Measurements from ENCODE around the gene CCN6.

The CCN6 gene

DNA sequence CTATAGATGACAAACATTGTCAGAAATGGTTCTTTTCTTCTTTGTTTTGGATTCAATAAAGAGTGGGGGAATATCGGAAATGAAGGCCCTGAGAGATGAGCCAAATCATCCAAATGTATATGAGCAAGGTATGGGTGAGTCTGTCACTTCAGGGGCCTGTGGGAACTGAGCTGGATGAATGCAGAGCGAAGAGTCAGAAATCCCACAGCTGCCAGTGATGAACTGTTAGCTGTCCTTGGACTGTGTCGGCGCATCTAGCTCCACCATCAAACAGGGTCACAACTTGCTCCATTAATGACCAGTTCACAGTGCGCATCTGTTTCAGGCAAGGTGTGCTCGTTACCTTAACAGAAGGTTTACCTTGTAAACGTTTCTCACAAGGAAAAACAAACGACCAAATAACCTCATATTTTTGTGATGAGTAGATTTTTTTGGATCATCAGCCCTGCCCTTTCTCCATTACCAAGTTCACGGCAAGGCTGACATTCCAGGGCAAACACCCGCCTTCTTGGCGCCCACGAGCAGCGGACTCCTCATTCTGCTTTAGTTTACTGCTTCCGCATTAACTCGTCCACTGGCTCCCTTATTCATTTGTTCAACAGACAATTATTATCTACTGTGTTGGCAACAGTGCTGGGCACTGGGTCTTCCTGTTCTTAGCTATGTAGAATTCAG lies 15.0 kb upstream of the CCN6 start:
- TF ChIP-seq TCF12 (IDR thresholded peaks at IDR 0.05; ENCODE audit: low read depth) (no peak), CREB1 (IDR thresholded peaks at IDR 0.05; ENCODE audit: low read depth) (no peak), TAF1 (IDR thresholded peaks at IDR 0.05; ENCODE audit: low read depth) (no peak)
- TF ChIP-seq, protein P1, sequence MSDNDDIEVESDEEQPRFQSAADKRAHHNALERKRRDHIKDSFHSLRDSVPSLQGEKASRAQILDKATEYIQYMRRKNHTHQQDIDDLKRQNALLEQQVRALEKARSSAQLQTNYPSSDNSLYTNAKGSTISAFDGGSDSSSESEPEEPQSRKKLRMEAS (IDR thresholded peaks at IDR 0.05): no peak

DNA sequence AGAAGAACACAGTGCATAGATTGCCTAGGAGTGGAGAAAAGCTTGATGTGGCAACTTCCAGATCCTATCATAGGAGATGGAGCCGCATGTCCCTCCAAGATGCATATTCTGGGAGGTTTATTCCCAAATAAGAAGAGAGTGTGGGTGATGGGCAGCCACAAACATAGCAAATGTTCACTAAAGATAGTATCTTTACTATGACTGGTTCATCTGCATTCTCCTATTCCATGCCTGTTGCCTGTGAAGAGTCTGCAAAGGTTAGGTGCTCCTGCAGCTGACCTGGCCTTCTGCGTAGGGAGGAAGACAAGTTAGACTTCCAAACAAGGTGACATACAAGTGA lies 14.5 kb upstream of the CCN6 start:
- TF ChIP-seq NFIC (IDR thresholded peaks at IDR 0.05) (no peak), TEAD4 (IDR thresholded peaks at IDR 0.05) (no peak), CREB1 (IDR thresholded peaks at IDR 0.05; ENCODE audit: low read depth) (no peak), RAD21 (IDR thresholded peaks at IDR 0.05; ENCODE audit: low read depth) (no peak), TAF1 (IDR thresholded peaks at IDR 0.05; ENCODE audit: low read depth) (no peak), TCF12 (IDR thresholded peaks at IDR 0.05; ENCODE audit: low read depth) (no peak), CEBPB (IDR thresholded peaks at IDR 0.05) (no peak), ZBTB7A (IDR thresholded peaks at IDR 0.05; ENCODE audit: low read depth) (no peak), FOXM1 (IDR thresholded peaks at IDR 0.05; ENCODE audit: borderline replicate concordance, low read depth) (no peak), EP300 (IDR thresholded peaks at IDR 0.05; ENCODE audit: borderline replicate concordance) (no peak), EGR1 (IDR thresholded peaks at IDR 0.05) (no peak), YY1 (IDR thresholded peaks at IDR 0.05; ENCODE audit: low read depth) (no peak)
- TF ChIP-seq, protein P2, sequence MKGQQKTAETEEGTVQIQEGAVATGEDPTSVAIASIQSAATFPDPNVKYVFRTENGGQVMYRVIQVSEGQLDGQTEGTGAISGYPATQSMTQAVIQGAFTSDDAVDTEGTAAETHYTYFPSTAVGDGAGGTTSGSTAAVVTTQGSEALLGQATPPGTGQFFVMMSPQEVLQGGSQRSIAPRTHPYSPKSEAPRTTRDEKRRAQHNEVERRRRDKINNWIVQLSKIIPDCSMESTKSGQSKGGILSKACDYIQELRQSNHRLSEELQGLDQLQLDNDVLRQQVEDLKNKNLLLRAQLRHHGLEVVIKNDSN (IDR thresholded peaks at IDR 0.05): no peak
- TF ChIP-seq, protein P1 (IDR thresholded peaks at IDR 0.05): no peak
- TF ChIP-seq, protein P3, sequence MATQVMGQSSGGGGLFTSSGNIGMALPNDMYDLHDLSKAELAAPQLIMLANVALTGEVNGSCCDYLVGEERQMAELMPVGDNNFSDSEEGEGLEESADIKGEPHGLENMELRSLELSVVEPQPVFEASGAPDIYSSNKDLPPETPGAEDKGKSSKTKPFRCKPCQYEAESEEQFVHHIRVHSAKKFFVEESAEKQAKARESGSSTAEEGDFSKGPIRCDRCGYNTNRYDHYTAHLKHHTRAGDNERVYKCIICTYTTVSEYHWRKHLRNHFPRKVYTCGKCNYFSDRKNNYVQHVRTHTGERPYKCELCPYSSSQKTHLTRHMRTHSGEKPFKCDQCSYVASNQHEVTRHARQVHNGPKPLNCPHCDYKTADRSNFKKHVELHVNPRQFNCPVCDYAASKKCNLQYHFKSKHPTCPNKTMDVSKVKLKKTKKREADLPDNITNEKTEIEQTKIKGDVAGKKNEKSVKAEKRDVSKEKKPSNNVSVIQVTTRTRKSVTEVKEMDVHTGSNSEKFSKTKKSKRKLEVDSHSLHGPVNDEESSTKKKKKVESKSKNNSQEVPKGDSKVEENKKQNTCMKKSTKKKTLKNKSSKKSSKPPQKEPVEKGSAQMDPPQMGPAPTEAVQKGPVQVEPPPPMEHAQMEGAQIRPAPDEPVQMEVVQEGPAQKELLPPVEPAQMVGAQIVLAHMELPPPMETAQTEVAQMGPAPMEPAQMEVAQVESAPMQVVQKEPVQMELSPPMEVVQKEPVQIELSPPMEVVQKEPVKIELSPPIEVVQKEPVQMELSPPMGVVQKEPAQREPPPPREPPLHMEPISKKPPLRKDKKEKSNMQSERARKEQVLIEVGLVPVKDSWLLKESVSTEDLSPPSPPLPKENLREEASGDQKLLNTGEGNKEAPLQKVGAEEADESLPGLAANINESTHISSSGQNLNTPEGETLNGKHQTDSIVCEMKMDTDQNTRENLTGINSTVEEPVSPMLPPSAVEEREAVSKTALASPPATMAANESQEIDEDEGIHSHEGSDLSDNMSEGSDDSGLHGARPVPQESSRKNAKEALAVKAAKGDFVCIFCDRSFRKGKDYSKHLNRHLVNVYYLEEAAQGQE (IDR thresholded peaks at IDR 0.05; ENCODE audit: low read depth): no peak

DNA sequence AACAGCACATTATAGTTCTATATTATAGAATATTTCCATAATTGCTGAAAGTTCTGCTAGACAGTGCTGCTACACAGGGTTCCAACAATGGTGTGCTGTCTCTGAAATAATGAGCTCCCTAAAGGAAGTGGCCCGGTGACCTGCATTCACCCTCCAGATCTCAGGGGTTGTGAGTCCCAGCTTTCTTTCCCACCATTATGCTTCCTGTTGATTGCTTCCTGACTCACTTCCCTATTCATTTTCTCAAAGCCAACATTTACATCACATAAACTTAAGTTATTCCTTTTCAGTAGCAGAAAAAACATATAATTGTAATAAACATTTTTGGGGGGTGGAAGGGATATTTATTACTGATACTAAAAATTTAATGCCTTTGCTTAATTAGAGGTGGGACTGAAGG lies 12.9 kb upstream of the CCN6 start:
- TF ChIP-seq CREB1 (IDR thresholded peaks at IDR 0.05; ENCODE audit: low read depth): no peak
- 0 out of 2 replicates have a peak, but pooled peaks have one; percentile 18 for TF ChIP-seq FOXM1 (IDR thresholded peaks at IDR 0.05; ENCODE audit: borderline replicate concordance, low read depth)

DNA sequence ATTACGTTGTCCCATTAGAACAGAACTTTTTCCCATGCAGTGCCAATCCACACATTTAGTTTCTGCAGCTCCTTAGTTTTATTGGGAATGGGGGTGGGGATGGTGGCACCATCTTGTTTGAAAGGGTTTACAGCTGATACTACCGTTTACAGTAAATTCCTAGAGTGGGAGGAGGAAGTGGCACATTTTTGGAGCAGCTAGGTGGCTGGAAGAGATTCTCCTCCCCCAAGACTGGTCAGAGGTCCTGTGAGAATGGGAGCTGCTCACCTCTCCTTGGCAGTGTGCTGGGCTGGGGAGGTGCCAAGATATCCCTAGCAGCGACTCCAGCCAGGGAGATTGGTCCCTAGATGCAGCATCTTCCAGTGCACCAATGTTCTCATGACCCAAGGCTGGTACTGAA lies 12.4 kb upstream of the CCN6 start:
- TF ChIP-seq CREB1 (IDR thresholded peaks at IDR 0.05; ENCODE audit: low read depth): no peak
- TF ChIP-seq RAD21 (IDR thresholded peaks at IDR 0.05; ENCODE audit: low read depth): no peak
- TF ChIP-seq NFIC (IDR thresholded peaks at IDR 0.05): no peak
- no peak for TF ChIP-seq TEAD4 (IDR thresholded peaks at IDR 0.05)
- TF ChIP-seq TAF1 (IDR thresholded peaks at IDR 0.05; ENCODE audit: low read depth): no peak
- TF ChIP-seq, protein P1 (IDR thresholded peaks at IDR 0.05): no peak
- TF ChIP-seq FOXM1 (IDR thresholded peaks at IDR 0.05; ENCODE audit: borderline replicate concordance, low read depth): no peak
- TF ChIP-seq EP300 (IDR thresholded peaks at IDR 0.05; ENCODE audit: borderline replicate concordance): no peak
- TF ChIP-seq CEBPB (IDR thresholded peaks at IDR 0.05): no peak
- TF ChIP-seq, protein P3 (IDR thresholded peaks at IDR 0.05; ENCODE audit: low read depth): no peak
- no peak for TF ChIP-seq ZBTB7A (IDR thresholded peaks at IDR 0.05; ENCODE audit: low read depth)
- TF ChIP-seq TCF12 (IDR thresholded peaks at IDR 0.05; ENCODE audit: low read depth): no peak
- TF ChIP-seq EGR1 (IDR thresholded peaks at IDR 0.05): no peak
- no peak for TF ChIP-seq YY1 (IDR thresholded peaks at IDR 0.05; ENCODE audit: low read depth)
- TF ChIP-seq, protein P2 (IDR thresholded peaks at IDR 0.05): no peak

DNA sequence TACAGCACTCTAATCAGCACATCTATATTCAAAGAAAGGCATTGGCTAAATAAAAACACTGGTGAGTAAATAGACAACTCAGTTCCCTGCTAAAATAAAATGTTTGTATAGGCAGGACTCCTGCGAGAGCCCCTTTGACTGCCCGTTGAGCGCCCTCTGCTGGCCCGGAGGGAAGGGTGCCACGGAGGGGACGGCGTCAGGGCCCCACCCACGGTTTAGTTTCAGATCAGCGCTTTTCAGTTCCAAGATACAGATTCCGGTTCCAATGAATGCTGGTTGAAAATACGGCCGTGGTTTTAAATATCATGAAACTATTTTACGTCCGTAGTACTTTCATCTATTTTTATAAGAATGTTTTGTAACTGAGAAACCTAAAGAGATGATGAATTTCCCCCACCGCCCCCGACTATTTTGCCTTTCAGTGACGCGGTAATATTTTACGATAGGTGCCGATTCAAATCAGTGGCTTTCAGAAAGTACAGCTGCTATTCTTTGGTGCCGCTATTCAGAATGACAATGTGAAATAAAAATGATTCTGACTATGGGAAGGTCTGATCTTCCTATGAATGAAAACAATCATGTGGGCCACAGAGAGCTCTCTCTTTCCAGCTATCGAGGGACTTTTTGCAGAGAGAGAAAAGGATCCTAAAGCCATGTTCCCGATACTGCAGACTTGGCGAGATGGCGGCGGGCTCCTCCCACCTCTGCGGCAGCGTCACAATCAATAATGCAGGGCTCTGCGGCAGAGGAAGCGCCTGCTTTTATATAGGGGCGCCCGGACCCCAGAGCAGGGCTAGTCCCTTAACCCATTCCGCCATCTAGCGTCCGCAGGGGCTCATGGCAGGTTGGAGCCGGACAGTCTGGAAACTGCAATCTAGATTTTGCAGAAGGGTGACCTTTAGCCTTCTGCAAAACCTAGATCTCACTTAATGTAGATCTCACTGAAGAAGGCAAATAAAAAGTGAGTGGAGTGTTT lies 10.6 kb upstream of the CCN6 start:
- peak; percentile 95 for TF ChIP-seq RAD21 (IDR thresholded peaks at IDR 0.05; ENCODE audit: low read depth)
- peak; percentile 80 for TF ChIP-seq YY1 (IDR thresholded peaks at IDR 0.05; ENCODE audit: low read depth)
- no peak for TF ChIP-seq FOXM1 (IDR thresholded peaks at IDR 0.05; ENCODE audit: borderline replicate concordance, low read depth)
- no peak for TF ChIP-seq CEBPB (IDR thresholded peaks at IDR 0.05)
- TF ChIP-seq EP300 (IDR thresholded peaks at IDR 0.05; ENCODE audit: borderline replicate concordance): no peak
- TF ChIP-seq ZBTB7A (IDR thresholded peaks at IDR 0.05; ENCODE audit: low read depth): peak; percentile 98
- peak; percentile 31; the same call in 1 of the 2 replicates for TF ChIP-seq TAF1 (IDR thresholded peaks at IDR 0.05; ENCODE audit: low read depth)
- TF ChIP-seq, protein P1 (IDR thresholded peaks at IDR 0.05): peak; percentile 39; the same call in 1 of the 2 replicates

All from Ishikawa (cell line).